ENCODE data around the gene MLLT10.

- TF ChIP-seq CTCF (IDR thresholded peaks at IDR 0.05) (no peak), POLR2A (IDR thresholded peaks at IDR 0.05) (no peak)
These were observed 14.0 kb upstream of the MLLT10 start for GRCh38 chr10:21519941-21520436.

Data from lower leg skin (tissue), 3 donors.